Pons (tissue), 1 donor: ENCODE data around the gene ESM1.
A peak's percentile ranks its signal among the peaks of the same experiment; 100 is the strongest.

Experiments
- DNase-seq: peaks from one replicate; pipeline ENCODE4 v3.0.0-alpha.2; 2016; ENCODE audit warnings: low spot score

The ESM1 gene

GRCh38 chr5:54981928-54982327, 3.5 kb downstream of the ESM1 start:
- DNase-seq: no peak

DNA sequence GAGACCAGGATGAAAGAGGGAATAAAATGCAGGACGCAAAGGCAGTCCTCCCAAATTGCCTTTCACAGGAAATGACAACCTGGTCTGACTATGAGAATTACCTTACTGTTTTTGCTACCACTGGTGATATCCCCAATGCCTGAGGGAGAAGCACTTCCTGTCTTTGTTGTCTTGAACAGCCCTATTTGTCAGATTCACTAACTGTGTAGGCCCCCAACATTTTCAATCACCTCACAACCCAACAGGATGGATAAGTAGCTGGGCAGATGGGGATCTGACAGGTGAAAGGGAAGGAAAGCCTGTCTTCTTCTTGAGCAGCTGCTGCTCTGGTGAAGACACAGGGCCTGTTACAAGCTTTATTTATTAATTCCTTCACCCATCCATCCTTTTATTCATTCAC, 9.7 kb downstream of the ESM1 start:
- DNase-seq: no peak

GRCh38 chr5:54969856-54970828, 15.3 kb downstream of the ESM1 start:
- DNase-seq: no peak

- no peak for DNase-seq
These were observed 16.2 kb downstream of the ESM1 start for GRCh38 chr5:54969242-54969641.

DNA sequence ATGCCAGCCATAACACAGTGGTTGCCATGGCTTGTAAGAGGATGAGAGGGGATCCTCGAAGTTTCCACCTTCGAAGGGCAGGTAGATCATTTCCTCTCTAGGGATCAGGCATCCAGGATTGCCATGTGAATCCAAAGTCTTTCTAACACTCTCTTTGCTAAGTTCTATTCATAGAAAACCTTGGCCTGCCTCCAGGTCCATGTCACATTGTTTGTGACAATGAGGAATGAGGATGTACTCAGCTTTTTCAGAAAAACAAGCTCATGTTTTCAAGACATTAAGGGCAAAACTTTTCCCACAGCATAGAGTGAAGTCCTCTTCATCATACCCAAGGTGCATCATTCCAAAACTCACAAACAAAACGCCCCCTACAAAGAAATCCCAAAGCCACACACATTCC, 19.6 kb downstream of the ESM1 start:
- DNase-seq: no peak

DNA sequence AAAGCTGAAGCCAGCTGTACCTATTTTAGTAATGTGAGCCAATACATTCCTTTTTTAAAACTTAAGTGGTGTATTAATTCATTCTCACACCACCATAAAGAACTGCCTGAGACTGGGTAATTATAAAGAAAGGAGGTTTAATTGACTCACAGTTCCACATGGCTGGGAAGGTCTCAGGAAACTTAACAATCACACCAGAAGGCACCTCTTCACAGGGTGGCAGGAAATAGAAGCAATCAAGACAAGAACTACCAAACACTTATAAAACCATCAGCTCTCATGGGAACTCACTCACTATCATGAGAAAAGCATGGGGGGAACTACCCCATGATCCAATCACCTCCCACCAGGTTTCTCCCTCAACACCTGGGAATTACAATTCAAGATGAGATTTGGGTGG, 21.0 kb downstream of the ESM1 start:
- DNase-seq: no peak

GRCh38 chr5:54959673-54960418, 25.5 kb downstream of the ESM1 start:
- no peak for DNase-seq

GRCh38 chr5:54956922-54957321, 28.5 kb downstream of the ESM1 start:
- no peak for DNase-seq

DNA sequence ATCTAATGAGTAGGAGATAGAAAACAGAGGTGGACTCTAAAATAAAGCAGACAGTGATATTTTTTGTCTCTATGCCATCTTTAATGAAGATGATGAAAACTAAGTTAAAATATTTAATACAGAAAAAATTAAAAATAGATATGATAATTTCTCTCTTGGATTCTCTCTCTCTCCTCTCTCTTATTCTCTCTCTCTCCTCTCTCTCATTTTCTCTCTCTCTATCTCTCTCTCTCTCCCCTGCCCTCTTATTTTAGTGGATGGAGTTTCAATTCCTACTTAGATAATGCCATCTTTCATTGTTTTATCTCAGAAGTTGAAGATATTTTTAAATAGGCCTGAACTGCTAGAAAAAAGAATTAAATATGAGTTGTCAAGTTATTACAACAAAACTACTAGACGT, 38.2 kb downstream of the ESM1 start:
- DNase-seq: no peak

GRCh38 chr5:54946306-54946819, 39.0 kb downstream of the ESM1 start:
- DNase-seq: no peak

- peak; percentile 47 for DNase-seq
These were observed 41.0 kb downstream of the ESM1 start for GRCh38 chr5:54944364-54944763.

- no peak for DNase-seq
These were observed 43.2 kb downstream of the ESM1 start for GRCh38 chr5:54942064-54942778.

DNA sequence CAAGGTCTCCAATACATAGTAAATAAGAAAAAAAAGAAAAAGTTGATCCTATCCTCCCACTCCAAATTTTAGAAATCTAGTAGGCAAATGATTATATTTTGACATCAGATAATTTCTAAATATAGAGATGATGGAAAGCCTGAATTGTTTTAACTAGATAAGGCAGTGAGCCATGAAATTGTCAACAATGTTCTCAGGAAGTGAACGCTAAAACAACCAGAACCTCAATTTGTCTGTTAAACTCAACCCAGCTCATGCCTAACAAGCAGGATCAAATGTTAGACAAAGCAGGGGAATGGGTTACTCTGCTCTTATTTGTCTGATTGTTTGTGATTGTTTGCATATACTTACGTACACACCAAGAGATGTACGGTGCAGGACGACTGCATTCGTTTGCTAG, 49.2 kb downstream of the ESM1 start:
- DNase-seq: no peak

DNA sequence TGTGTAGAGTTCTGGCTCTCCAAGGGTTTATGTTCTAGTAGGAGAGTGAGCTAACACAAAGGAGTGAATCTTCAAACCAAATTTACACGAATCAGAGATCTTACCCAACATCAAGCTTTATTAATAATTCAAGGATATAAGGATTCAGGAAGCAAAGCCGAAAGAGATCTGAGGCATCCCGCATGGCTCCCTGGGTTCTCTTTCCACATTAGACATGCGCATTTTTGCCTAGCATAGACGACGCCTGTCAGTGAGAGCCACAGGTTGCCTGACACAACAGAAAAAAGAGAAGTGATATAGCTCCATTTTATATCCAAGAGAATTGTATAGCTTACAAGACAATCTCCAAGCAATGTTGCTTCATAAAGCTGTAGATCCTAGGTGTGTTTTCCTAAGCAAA, 52.6 kb downstream of the ESM1 start:
- no peak for DNase-seq

GRCh38 chr5:54930736-54931135, 54.7 kb downstream of the ESM1 start:
- DNase-seq: no peak
